DOHH2 (cell line): Measurements from ENCODE around the gene KCNQ1.

Experiments used
- H3F3A ChIP-seq: fragments of 200-600 bp; sonication (generic), shearing (Covaris generic); 2 replicates; pipeline ENCODE4 v1.6.0; 2016; ENCODE audit warnings: antibody characterized with exemption, mild to moderate bottlenecking; ENCODE audit not compliant: control insufficient read depth, insufficient read depth
- H3K27ac ChIP-seq: fragments of 200-600 bp; sonication (generic); 2 replicates; pipeline ENCODE4 v1.5.1; 2014; ENCODE audit warnings: low read depth, mild to moderate bottlenecking, low read length, moderate library complexity
- H3K27me3 ChIP-seq: fragments of 200-600 bp; sonication (generic); 2 replicates; pipeline ENCODE4 v1.6.1; 2014; ENCODE audit warnings: mild to moderate bottlenecking, low read length, mixed read lengths; ENCODE audit not compliant: control insufficient read depth
- H3K36me3 ChIP-seq: fragments of 200-600 bp; sonication (generic); 2 replicates; pipeline ENCODE4 v1.6.1; 2014; ENCODE audit warnings: mild to moderate bottlenecking, low read length, moderate library complexity, mixed read lengths; ENCODE audit not compliant: control insufficient read depth
- H3K4me1 ChIP-seq: fragments of 200-600 bp; sonication (generic); 2 replicates; pipeline ENCODE4 v1.6.1; 2014; ENCODE audit warnings: mild to moderate bottlenecking, low read length, mixed read lengths; ENCODE audit not compliant: control insufficient read depth
- H3K4me2 ChIP-seq: fragments of 200-600 bp; sonication (generic); 2 replicates; pipeline ENCODE4 v1.6.0; 2014; ENCODE audit warnings: mild to moderate bottlenecking, low read length, moderate library complexity
- H3K4me3 ChIP-seq: fragments of 200-600 bp; sonication (generic); 2 replicates; pipeline ENCODE4 v1.5.1; 2014; ENCODE audit warnings: mild to moderate bottlenecking, low read length, mixed read lengths
- H3K79me2 ChIP-seq: fragments of 200-600 bp; sonication (generic); 2 replicates; pipeline ENCODE4 v1.6.1; 2014; ENCODE audit warnings: mild to moderate bottlenecking, low read length, mixed read lengths; ENCODE audit not compliant: control insufficient read depth
- H3K9me2 ChIP-seq: fragments of 200-600 bp; sonication (generic); replicated peaks from 2 replicates; pipeline ENCODE4 v1.6.1; 2014; ENCODE audit warnings: mild to moderate bottlenecking, low read length, mixed read lengths; ENCODE audit not compliant: control insufficient read depth
- H3K9me3 ChIP-seq: fragments of 200-600 bp; sonication (generic); 2 replicates; pipeline ENCODE4 v1.6.1; 2014; ENCODE audit warnings: antibody characterized with exemption, low read length, mixed read lengths; ENCODE audit not compliant: control insufficient read depth, insufficient read depth
- H4K20me1 ChIP-seq: fragments of 200-600 bp; sonication (generic); 2 replicates; pipeline ENCODE4 v1.6.0; 2014; ENCODE audit warnings: low read depth, mild to moderate bottlenecking, antibody characterized with exemption, low read length, moderate library complexity; ENCODE audit not compliant: control insufficient read depth, insufficient read depth
- CTCF ChIP-seq: fragments of 200-600 bp; sonication (generic); IDR thresholded peaks from one replicate; pipeline ENCODE4 v1.5.1; 2014; ENCODE audit warnings: antibody characterized with exemption, mild to moderate bottlenecking, low read depth, low read length; ENCODE audit not compliant: poor library complexity, severe bottlenecking
- EZH2phosphoT487 ChIP-seq: fragments of 200-600 bp; sonication (generic); IDR thresholded peaks from 2 replicates; pipeline ENCODE4 v1.6.1; 2017; ENCODE audit warnings: borderline replicate concordance, mild to moderate bottlenecking, antibody characterized with exemption, low read length, moderate library complexity, mixed read lengths

Gene KCNQ1

GRCh38 chr11:2800655-2801531 is 356.1 kb downstream of the KCNQ1 start:
- H3K9me2 ChIP-seq = no peaks in the 10 kb centered on the region
- no peaks in the 10 kb centered on the region for H3K27me3 ChIP-seq
- H3K4me1 ChIP-seq = no peaks in the 10 kb centered on the region
- no peaks in the 10 kb centered on the region for H3K79me2 ChIP-seq
- no peaks in the 10 kb centered on the region for H3F3A ChIP-seq
- H3K27ac ChIP-seq = no peak overlapping the region
- no peak for TF ChIP-seq CTCF
- TF ChIP-seq EZH2phosphoT487 = no peak
- H3K9me3 ChIP-seq = no peaks in the 10 kb centered on the region
- H3K36me3 ChIP-seq = no peaks in the 10 kb centered on the region
- H3K4me3 ChIP-seq = no peak overlapping the region
- H4K20me1 ChIP-seq = no peaks in the 10 kb centered on the region
- no peak overlapping the region for H3K4me2 ChIP-seq

DNA sequence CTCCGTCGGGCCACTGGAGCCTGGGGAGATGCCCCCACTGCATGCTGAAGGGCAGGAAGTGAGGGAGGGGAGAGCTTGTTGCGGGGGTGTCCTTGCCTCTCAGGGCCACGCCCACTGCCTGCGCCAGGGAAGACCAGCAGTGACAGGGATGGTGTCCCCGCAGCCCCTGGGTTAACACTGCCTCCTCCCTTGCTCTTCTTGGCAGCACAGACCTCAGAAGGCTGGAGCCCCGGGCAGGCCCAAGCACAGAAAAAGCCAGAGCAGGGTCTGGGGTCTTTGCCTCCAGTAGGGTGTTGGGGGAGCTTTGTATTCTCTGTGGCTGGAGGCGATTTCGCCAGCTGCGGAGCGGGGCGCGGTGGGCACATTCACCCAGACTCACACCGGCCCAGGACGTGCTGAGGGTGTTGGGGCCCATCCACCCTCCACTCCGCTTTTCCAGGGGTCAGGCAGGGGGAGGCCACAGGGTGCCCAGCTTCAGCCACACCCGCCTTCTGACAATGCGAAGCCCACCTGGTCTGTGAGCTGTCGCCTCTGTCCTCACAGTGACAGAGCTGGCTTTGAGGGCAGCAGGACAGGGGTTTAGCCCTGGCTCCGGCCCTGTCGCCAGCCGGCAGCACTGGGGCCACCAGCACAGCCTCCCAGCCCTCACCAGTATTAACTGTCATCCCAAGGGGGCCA is 357.0 kb downstream of the KCNQ1 start:
- Histone ChIP-seq H3K4me3 (no peak overlapping the region), H3K36me3 (no peaks in the 10 kb centered on the region), H3K4me2 (no peak overlapping the region), H4K20me1 (no peaks in the 10 kb centered on the region), H3K9me2 (no peaks in the 10 kb centered on the region), H3K9me3 (no peaks in the 10 kb centered on the region), H3K4me1 (no peaks in the 10 kb centered on the region), H3F3A (no peaks in the 10 kb centered on the region), H3K27ac (no peak overlapping the region), H3K27me3 (no peaks in the 10 kb centered on the region), H3K79me2 (no peaks in the 10 kb centered on the region)
- TF ChIP-seq EZH2phosphoT487 (no peak), CTCF (no peak)

DNA sequence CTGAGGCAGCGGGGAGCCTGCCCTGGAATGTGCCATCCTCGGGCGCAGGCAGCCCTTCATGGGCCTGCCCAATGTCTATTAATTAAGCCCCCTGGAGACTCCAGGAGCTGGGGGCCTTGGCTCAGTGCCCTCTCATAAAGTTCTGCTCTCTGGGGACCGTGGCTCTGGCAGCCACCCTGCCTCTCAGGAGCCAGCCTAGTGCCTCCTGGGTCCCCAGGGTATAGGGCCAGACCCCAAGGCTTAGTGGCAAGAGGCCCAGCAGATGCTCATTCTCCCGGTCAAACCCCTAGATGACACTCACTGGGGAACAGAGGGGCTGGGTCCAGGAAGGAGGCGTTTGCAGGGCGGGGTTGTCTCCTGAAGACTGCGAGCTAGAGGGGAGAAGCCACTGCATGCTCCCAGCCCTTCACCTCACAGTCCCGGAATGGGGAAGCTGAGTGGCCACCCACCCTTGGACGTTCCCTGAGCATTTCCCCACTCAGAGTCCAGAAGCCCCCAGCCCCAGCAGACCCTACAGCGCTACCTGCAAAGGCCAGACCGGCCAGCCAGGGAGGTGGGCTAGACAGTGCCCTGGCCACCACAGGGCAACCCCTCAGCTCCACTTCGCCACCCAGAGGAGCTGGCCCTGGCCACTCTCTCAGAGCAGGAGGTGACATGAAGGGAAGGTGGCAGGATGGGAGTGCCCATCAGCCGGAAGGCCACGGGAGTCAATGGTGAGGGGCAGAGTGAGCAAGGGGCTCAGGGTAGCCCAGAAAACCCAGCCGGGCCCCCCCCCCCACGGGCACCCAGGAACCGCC is 357.8 kb downstream of the KCNQ1 start:
- Histone ChIP-seq H3K36me3 (no peaks in the 10 kb centered on the region), H3K79me2 (no peaks in the 10 kb centered on the region), H3K27me3 (no peaks in the 10 kb centered on the region), H3K4me3 (no peak overlapping the region), H3K9me3 (no peaks in the 10 kb centered on the region), H3K27ac (no peak overlapping the region), H3K9me2 (no peaks in the 10 kb centered on the region), H3F3A (no peaks in the 10 kb centered on the region), H3K4me2 (no peak overlapping the region), H3K4me1 (no peaks in the 10 kb centered on the region), H4K20me1 (no peaks in the 10 kb centered on the region)
- TF ChIP-seq CTCF (no peak), EZH2phosphoT487 (no peak)
